T-helper 17 cell (primary cell): ENCODE data around the gene MYL6. TPM values are rescaled to one million over a fixed set of nuclear protein-coding genes. Genes with fewer than 3 reads are reported as not detected.
A peak's percentile ranks its signal among the peaks of the same experiment; 100 is the strongest.

Experiments
- ATAC-seq: fragments of 150-1000 bp; cut with Tn5 transposase; 2 replicates; pipeline ENCODE4 v1.10.0; 2021; ENCODE audit warnings: mild to moderate bottlenecking, moderate library complexity
- DNase-seq, 3 donors: peaks; one replicate each; pipeline versions ENCODE4 v3.0.0 to v3.0.0-alpha.2; 2020 to 2021
- H3K9me3 ChIP-seq: one replicate; pipeline ENCODE4 v1.7.0; 2013; ENCODE audit warnings: low read length, mild to moderate bottlenecking; ENCODE audit not compliant: control insufficient read depth, poor library complexity, severe bottlenecking
- H3K27ac Mint-ChIP-seq: one replicate; pipeline ENCODE4 v1.8.0; 2022; ENCODE audit warnings: mild to moderate bottlenecking, moderate library complexity, mixed read lengths
- H3K27me3 Mint-ChIP-seq: one replicate; pipeline ENCODE4 v1.8.0; 2022; ENCODE audit warnings: mixed read lengths
- H3K36me3 Mint-ChIP-seq: one replicate; pipeline ENCODE4 v1.8.0; 2022; ENCODE audit warnings: low read depth, mixed read lengths
- H3K4me1 Mint-ChIP-seq: one replicate; pipeline ENCODE4 v1.8.0; 2022; ENCODE audit warnings: mild to moderate bottlenecking, mixed read lengths
- H3K4me3 Mint-ChIP-seq: one replicate; pipeline ENCODE4 v1.8.0; 2022; ENCODE audit warnings: mild to moderate bottlenecking, moderate library complexity, mixed read lengths
- total RNA-seq, 4 donors: library from RNA in 2 of 4; stranded (reverse) in 2 of 4; gene quantifications; one replicate each; pipeline ENCODE4 v1.2.3 and lab custom pipeline; 2022 to 2026

The MYL6 gene
- total RNA-seq, 2 donors from 2014 or later, result 741 to 784 TPM

- H3K4me1 Mint-ChIP-seq, result peaks cover 47% of the 10 kb centered on the region
These were observed 35.5 kb upstream of the MYL6 start for GRCh38 chr12:56122637-56123036.

GRCh38 chr12:56124133-56124532, 34.0 kb upstream of the MYL6 start:
- Mint-ChIP-seq H3K36me3 (no peaks in the 10 kb centered on the region), H3K27me3 (no peaks in the 10 kb centered on the region), H3K4me3 (peak overlapping the region; percentile 7), H3K4me1 (peaks cover 37% of the 10 kb centered on the region), H3K27ac (peak overlapping the region; percentile 93)
- no peak for ATAC-seq
- H3K9me3 ChIP-seq, result no peaks in the 10 kb centered on the region
- no peak for DNase-seq

More at GRCh38 chr12:56122637-56123036, 35.5 kb upstream of the MYL6 start:
- ATAC-seq, result no peak
- Mint-ChIP-seq H3K27me3 (no peaks in the 10 kb centered on the region), H3K27ac (peak overlapping the region; percentile 68), H3K4me3 (no peak overlapping the region), H3K36me3 (peaks cover 3% of the 10 kb centered on the region)
- DNase-seq, result no peak
- H3K9me3 ChIP-seq, result no peaks in the 10 kb centered on the region

GRCh38 chr12:56126732-56127239, 31.4 kb upstream of the MYL6 start:
- ATAC-seq (no peak), DNase-seq (no peak)
- Mint-ChIP-seq H3K27ac (peak overlapping the region; percentile 95), H3K4me1 (peaks cover 51% of the 10 kb centered on the region), H3K27me3 (no peaks in the 10 kb centered on the region), H3K36me3 (peaks cover 10% of the 10 kb centered on the region), H3K4me3 (peak overlapping the region; percentile 98)
- no peaks in the 10 kb centered on the region for H3K9me3 ChIP-seq

GRCh38 chr12:56127485-56127887, 30.7 kb upstream of the MYL6 start:
- Mint-ChIP-seq H3K27ac (peak overlapping the region; percentile 95), H3K4me3 (peak overlapping the region; percentile 98), H3K36me3 (peaks cover 13% of the 10 kb centered on the region), H3K27me3 (no peaks in the 10 kb centered on the region), H3K4me1 (peaks cover 54% of the 10 kb centered on the region)
- DNase-seq, result no peak
- H3K9me3 ChIP-seq, result no peaks in the 10 kb centered on the region
- no peak for ATAC-seq

GRCh38 chr12:56127888-56128669, 30.1 kb upstream of the MYL6 start, which contains the start of gene ESYT1:
ESYT1 (plus strand) TSS chr12:56128267; CDS start chr12:56128320, 53 bp downstream.
- ATAC-seq (peak; percentile 93), DNase-seq (peak; percentile 85 to 97 (median 91))
- H3K27me3 Mint-ChIP-seq, result no peaks in the 10 kb centered on the region
- peak within 1 kb of the TSS; percentile 95 for H3K27ac Mint-ChIP-seq
- H3K9me3 ChIP-seq, result no peaks in the 10 kb centered on the region
- H3K4me1 Mint-ChIP-seq, result peaks cover 55% of the 10 kb centered on the region
- H3K36me3 Mint-ChIP-seq, result peaks cover 13% of the 10 kb centered on the region
- peak within 1 kb of the TSS; percentile 98 for H3K4me3 Mint-ChIP-seq

GRCh38 chr12:56128670-56129205, 29.4 kb upstream of the MYL6 start:
- no peak for DNase-seq
- no peaks in the 10 kb centered on the region for H3K9me3 ChIP-seq
- Mint-ChIP-seq H3K4me1 (peaks cover 55% of the 10 kb centered on the region), H3K27ac (peak overlapping the region; percentile 95), H3K4me3 (peak overlapping the region; percentile 98), H3K36me3 (peaks cover 13% of the 10 kb centered on the region), H3K27me3 (no peaks in the 10 kb centered on the region)
- ATAC-seq, result no peak

- Mint-ChIP-seq H3K27ac (peak overlapping the region; percentile 95), H3K27me3 (no peaks in the 10 kb centered on the region), H3K36me3 (peaks cover 13% of the 10 kb centered on the region), H3K4me1 (peaks cover 52% of the 10 kb centered on the region), H3K4me3 (peak overlapping the region; percentile 98)
- DNase-seq (peak; percentile 52 to 61 (median 52)), ATAC-seq (peak; percentile 23)
- no peaks in the 10 kb centered on the region for H3K9me3 ChIP-seq
These were observed 28.8 kb upstream of the MYL6 start for GRCh38 chr12:56129206-56129941.

- Mint-ChIP-seq H3K4me3 (peak overlapping the region; percentile 98), H3K27me3 (no peaks in the 10 kb centered on the region), H3K27ac (peak overlapping the region; percentile 95), H3K36me3 (peaks cover 13% of the 10 kb centered on the region), H3K4me1 (peaks cover 51% of the 10 kb centered on the region)
- H3K9me3 ChIP-seq, result no peaks in the 10 kb centered on the region
- DNase-seq (no peak), ATAC-seq (no peak)
These were observed 28.1 kb upstream of the MYL6 start for GRCh38 chr12:56129942-56130495.

GRCh38 chr12:56130876-56131275, 27.3 kb upstream of the MYL6 start:
- H3K27me3 Mint-ChIP-seq, result no peaks in the 10 kb centered on the region
- H3K4me3 Mint-ChIP-seq, result peak overlapping the region; percentile 98
- ATAC-seq (no peak), DNase-seq (no peak)
- H3K4me1 Mint-ChIP-seq, result peaks cover 51% of the 10 kb centered on the region
- H3K9me3 ChIP-seq, result no peaks in the 10 kb centered on the region
- H3K27ac Mint-ChIP-seq, result peak overlapping the region; percentile 95
- peaks cover 13% of the 10 kb centered on the region for H3K36me3 Mint-ChIP-seq

- Mint-ChIP-seq H3K27me3 (no peaks in the 10 kb centered on the region), H3K4me1 (peaks cover 55% of the 10 kb centered on the region), H3K36me3 (peaks cover 21% of the 10 kb centered on the region), H3K27ac (peak overlapping the region; percentile 47), H3K4me3 (no peak overlapping the region)
- H3K9me3 ChIP-seq, result no peaks in the 10 kb centered on the region
- DNase-seq (no peak), ATAC-seq (no peak)
These were observed 23.3 kb upstream of the MYL6 start for GRCh38 chr12:56134897-56135296.

GRCh38 chr12:56137853-56138571, 20.1 kb upstream of the MYL6 start:
- peaks cover 16% of the 10 kb centered on the region for H3K36me3 Mint-ChIP-seq
- H3K27me3 Mint-ChIP-seq, result no peaks in the 10 kb centered on the region
- DNase-seq (no peak), ATAC-seq (no peak)
- no peak overlapping the region for H3K4me3 Mint-ChIP-seq
- H3K27ac Mint-ChIP-seq, result peak overlapping the region; percentile 91
- H3K9me3 ChIP-seq, result no peaks in the 10 kb centered on the region
- peaks cover 46% of the 10 kb centered on the region for H3K4me1 Mint-ChIP-seq

GRCh38 chr12:56141946-56142784, 16.0 kb upstream of the MYL6 start:
- DNase-seq (no peak), ATAC-seq (no peak)
- Mint-ChIP-seq H3K4me1 (peaks cover 42% of the 10 kb centered on the region), H3K4me3 (peak overlapping the region; percentile 21), H3K27ac (peak overlapping the region; percentile 91), H3K27me3 (no peaks in the 10 kb centered on the region), H3K36me3 (peaks cover 13% of the 10 kb centered on the region)
- no peaks in the 10 kb centered on the region for H3K9me3 ChIP-seq
